GM21737 (cell line): Measurements from ENCODE around the gene RFTN1.

ENCODE experiments used
- ATAC-seq: cut with Tn5 transposase; IDR thresholded peaks from one replicate; pipeline ENCODE4 v1.9.1; 2021; ENCODE audit warnings: mild to moderate bottlenecking, moderate library complexity; ENCODE audit not compliant: unreplicated experiment

The RFTN1 gene

DNA sequence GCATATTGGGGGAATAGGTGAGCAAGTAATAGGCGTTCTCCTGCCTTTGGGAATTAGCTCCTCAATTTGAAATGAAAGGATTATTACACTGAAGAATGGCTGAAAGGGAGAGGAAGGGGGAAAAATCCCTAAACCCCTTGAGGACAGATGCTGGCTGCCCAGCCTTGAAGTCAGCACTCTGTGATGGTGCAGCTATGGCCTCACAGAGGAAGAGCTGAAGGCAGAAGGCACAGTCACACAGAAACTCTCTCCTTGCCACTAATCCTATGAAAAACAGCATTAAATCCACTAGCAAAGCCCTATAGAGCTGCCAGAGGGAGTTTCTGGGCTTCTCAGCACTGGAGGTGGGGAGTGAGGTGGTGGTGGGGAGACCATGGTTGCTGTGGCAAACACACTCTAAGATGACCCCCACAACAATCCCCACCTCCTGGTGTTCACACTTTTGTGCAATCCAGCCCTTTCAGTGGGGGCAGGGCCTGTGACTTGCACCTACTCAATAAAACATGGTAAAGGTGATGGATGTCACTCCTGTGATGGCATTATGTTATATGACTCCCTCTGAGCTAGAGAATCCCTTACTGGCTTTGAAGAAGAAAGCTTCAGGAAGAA is 101.2 kb downstream of the RFTN1 start:
- ATAC-seq = no peak

DNA sequence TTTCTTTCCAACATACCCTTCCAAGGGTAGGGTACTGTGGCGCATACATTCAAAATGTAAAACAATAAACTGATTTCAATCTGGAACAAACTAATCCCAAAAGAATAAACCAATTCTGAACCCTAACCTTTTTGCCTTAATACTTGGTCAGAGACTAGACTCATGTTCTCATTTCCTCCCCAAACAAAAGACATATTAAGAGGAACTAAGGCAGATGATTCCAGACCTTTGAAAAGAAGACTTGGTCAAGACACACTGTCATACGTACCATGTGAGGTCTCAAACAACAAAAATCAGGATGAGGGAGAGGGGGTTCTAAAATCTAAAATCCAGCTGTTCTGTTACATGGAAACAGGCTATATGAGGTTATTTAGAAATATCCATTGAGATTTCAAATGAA is 102.1 kb downstream of the RFTN1 start:
- ATAC-seq = no peak

- no peak for ATAC-seq
Observed at GRCh38 chr3:16410659-16411058, 102.8 kb downstream of the RFTN1 start.

- no peak for ATAC-seq
Observed at GRCh38 chr3:16409032-16409431, 104.5 kb downstream of the RFTN1 start.

DNA sequence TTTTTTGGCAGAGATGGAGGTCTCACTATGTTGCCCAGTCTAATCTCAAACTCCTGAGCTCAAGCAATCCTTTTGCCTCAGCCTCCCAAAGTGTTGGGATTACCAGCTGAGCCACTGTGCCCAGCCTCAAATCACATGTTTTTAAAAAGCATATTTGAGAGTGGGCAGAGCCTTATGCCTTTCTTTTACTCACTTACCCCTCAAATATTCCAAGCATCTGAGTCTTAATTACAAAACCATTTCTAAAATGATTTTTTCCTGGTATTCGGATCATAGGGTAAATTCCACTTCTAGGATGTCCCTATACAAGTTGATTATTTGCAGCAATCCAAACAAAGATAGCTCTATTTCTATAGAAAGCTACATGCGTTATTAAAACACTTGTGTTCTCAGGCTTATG is 106.1 kb downstream of the RFTN1 start:
- ATAC-seq = no peak

GRCh38 chr3:16406579-16406978 is 106.9 kb downstream of the RFTN1 start:
- no peak for ATAC-seq

DNA sequence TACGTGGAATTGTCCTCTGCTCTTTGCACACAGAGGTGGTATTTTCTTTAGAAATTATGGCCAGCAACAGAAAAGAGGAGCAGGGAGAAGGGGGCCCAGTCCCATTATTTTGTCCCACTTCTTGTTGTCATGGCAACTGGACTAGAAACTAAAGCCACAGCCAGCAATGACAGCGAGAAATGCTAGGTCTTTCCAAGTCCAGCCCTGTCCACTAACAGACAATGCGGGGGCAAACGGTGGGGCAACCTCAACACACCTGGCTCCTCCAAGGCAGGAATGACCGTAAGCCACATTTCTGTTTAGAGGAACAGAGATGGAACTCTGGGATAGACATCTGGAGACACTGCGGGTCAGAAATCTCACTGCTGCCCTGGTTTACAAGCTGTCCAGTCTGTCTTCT is 107.3 kb downstream of the RFTN1 start:
- ATAC-seq = no peak

GRCh38 chr3:16404349-16404895 is 109.1 kb downstream of the RFTN1 start:
- no peak for ATAC-seq

- no peak for ATAC-seq
Observed at GRCh38 chr3:16402451-16402850, 111.0 kb downstream of the RFTN1 start.

DNA sequence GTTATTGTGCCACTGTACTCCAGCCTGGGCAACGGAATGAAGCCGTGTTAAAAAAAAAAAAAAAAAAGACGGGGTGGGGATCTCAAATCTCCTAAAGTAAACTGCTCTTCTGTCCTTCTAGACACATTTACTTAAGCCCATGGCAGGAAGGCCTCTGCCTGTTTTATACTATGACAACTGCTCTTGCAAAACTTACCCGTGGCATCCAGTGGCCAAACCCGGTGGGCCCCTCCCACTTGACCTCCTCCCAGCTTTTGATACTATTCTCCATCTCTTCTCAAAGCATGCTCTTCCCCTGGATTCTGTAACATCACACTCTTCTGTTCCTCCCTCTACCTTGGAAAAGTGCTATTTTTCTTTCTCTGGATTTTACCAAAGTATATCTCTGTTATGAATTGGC is 112.2 kb downstream of the RFTN1 start:
- ATAC-seq = no peak

GRCh38 chr3:16400106-16400931 is 113.2 kb downstream of the RFTN1 start:
- ATAC-seq = no peak

DNA sequence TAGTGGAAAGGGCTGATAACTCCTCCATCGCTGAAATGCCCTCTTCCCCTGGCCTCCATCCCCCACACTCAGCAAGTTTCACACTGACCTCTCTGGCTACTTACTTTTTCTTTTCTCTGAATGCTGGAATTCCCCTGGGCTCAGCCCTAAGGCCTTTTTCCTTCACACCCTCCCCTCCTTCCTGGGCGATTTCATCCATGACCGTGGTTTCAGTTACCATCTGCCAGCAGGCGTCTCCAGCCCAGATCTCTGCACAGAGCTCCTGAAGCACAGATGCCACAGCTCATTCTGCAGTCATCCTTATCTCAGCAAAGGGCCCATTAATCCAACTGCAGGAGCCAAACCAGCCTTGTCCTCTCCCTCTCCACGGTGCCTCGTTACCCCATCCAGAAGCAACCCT is 114.0 kb downstream of the RFTN1 start:
- no peak for ATAC-seq

GRCh38 chr3:16398648-16399047 is 114.9 kb downstream of the RFTN1 start:
- no peak for ATAC-seq

DNA sequence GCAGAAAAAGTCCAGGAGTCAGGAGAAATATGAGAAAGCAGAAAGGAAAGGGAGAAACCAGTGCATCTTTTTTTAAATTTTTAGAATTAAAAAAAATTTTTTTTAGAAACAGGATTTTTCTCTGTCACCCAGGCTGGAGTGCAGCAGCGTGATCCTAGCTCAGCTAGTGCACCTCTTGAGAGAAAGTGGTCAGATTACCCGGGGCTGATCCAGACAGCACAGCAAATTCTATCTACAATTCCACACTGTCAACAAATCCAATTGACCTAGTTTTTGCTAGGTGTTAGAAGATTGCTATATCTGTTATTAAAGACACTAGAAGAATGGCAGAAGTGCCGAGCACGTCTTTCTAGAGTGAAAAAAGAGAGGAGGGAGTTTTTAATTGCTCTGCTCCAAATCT is 117.3 kb downstream of the RFTN1 start:
- ATAC-seq = no peak

- no peak for ATAC-seq
Observed at GRCh38 chr3:16395212-16395611, 118.3 kb downstream of the RFTN1 start.

DNA sequence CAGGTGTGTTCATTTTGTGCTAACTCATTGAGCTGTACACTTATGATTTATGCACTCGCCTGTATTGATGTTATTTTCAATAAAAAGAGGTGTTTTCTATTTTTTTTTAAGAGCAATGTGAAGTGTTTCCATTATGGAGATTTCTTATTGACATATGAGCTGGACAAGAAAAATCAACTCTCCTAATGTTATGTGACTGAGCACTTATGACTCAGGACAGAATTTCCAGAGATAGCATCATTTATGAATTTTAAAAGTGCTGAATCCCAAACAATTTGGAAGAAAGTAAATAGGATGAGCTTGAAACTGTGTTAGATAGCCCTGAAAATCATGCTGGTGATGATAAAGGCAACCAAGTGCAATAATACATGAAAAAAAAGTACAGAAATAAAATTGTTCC is 118.9 kb downstream of the RFTN1 start:
- ATAC-seq = no peak

DNA sequence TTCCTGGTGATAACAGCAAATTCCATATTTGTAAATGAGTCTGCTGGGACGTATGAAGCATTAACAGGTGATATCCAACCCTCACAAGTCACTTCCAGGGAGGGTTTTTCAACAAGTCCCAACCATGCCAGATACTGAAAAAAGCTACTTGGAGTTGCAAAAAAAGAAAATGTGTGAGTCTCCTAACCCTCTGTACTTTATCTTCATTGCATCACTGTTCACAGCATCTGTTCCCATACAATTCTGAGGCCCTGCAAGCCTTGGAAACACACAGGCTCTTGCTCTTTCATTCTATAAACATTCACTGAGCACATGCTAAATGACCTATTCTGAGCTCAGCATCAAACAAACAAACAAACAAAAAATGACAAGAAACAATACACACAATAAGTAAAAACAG is 120.8 kb downstream of the RFTN1 start:
- ATAC-seq = no peak

DNA sequence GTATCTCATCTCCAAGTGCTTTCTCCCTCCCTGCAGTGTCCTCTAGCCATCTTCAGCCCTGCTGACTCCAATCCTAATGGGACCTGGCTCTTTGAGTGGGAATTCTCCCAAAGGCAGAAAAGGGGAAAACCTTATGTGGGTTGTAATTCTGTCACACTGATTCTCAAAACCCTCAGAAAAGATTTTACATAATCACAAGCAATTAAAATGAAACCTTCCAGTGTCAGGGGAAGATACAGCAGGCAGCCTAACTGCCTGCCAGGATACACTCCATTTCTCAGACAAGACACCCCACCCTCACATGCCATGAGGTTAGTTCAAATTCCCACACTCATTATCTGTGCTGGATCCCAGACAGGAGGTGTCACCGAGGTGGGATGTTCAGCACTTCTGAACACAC is 121.4 kb downstream of the RFTN1 start:
- ATAC-seq = no peak

- no peak for ATAC-seq
Observed at GRCh38 chr3:16390581-16390980, 122.9 kb downstream of the RFTN1 start.

- ATAC-seq = no peak
Observed at GRCh38 chr3:16388850-16389441, 124.6 kb downstream of the RFTN1 start.

DNA sequence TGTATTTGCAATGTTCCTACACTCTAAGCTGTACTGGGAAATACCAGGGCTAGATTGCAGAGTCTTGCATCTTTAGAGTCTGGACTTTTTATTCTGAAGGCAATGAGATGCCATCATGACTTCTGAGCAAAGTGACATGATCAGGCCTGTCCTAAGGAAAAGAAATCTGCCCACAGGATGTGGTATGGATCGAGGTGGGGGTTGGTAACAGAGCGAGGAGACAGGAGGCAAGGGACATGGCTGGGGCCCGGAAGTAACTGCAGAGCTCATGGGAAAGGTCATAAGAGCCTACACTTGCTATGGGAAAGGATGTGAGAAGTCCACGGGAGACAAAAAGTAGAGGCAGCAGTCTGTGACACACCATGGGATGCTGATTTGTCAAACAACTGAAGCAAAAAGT is 126.9 kb downstream of the RFTN1 start:
- no peak for ATAC-seq

DNA sequence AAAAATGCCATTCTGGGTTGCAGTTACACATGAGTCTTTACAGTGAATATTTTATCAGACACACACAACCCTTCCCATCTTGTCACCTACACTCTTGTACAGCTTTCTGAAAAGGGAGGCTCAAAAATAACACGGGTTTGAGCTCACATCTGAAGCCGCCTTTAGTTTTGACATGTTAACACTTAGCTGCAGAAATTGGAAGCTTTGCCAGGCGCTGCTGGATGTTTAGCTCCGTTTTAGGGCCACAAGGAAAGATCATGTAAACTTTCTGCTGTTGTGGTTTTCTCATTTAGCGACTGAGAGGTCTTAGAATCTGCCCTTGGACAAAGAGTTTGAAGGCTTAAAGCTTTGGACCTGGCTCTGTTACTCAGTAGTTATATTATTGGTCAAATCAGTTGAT is 128.3 kb downstream of the RFTN1 start:
- ATAC-seq = no peak
